MCF 10A (cell line): Measurements from ENCODE around the gene WDFY4. TPM values are rescaled to one million over a fixed set of nuclear protein-coding genes. Genes with fewer than 3 reads are reported as not detected.
A peak's percentile ranks its signal among the peaks of the same experiment; 100 is the strongest.

ENCODE experiments used
- BruUV-seq: library from RNA; stranded (reverse); fragments of 400-500 nt; replicated peaks from 2 replicates; lab custom pipeline; 2021; lab: Mats Ljungman, UMichigan
- CTCF ChIA-PET: fragments of 300-600 bp; sonication (Branson Sonifier 250); formaldehyde crosslinking; extraction: SDS; loops from one replicate; lab custom pipeline; 2021; ENCODE audit warnings: antibody characterized with exemption, inconsistent platforms; lab: Yijun Ruan, JAX
- POLR2A ChIA-PET: fragments of 300-600, 350-650 bp; sonication (Branson Sonifier 250); formaldehyde crosslinking; extraction: SDS; loops from one replicate; lab custom pipeline; 2020; ENCODE audit warnings: antibody characterized with exemption, inconsistent platforms; lab: Yijun Ruan, JAX
- DNase-seq: peaks from one replicate; pipeline ENCODE4 v3.0.0-alpha.2; 2018; ENCODE audit not compliant: unreplicated experiment
- H3K27ac Mint-ChIP-seq: one replicate; pipeline ENCODE4 v1.8.0; 2022; ENCODE audit warnings: mild to moderate bottlenecking, low read depth, mixed read lengths; ENCODE audit not compliant: unreplicated experiment
- H3K27me3 Mint-ChIP-seq: one replicate; pipeline ENCODE4 v1.8.0; 2022; ENCODE audit warnings: mixed read lengths; ENCODE audit not compliant: insufficient read depth, unreplicated experiment
- H3K36me3 Mint-ChIP-seq: one replicate; pipeline ENCODE4 v1.8.0; 2022; ENCODE audit warnings: mild to moderate bottlenecking, moderate library complexity, mixed read lengths; ENCODE audit not compliant: insufficient read depth, unreplicated experiment
- H3K4me1 Mint-ChIP-seq: one replicate; pipeline ENCODE4 v1.8.0; 2022; ENCODE audit warnings: mixed read lengths; ENCODE audit not compliant: insufficient read depth, unreplicated experiment
- H3K4me3 Mint-ChIP-seq: one replicate; pipeline ENCODE4 v1.8.0; 2022; ENCODE audit warnings: mild to moderate bottlenecking, moderate library complexity, mixed read lengths; ENCODE audit not compliant: unreplicated experiment
- H3K9me3 Mint-ChIP-seq: one replicate; pipeline ENCODE4 v1.8.0; 2022; ENCODE audit warnings: mixed read lengths; ENCODE audit not compliant: unreplicated experiment
- CTCF ChIP-seq: fragments of 200-600 bp; IDR thresholded peaks from one replicate; pipeline ENCODE4 v1.8.0; 2022; ENCODE audit warnings: antibody characterized with exemption, mild to moderate bottlenecking; ENCODE audit not compliant: unreplicated experiment
- intact Hi-C: fragments of 100-400 bp; cut with micrococcal nuclease; formaldehyde crosslinking; loops from 2 replicates; pipeline ENCODE4 v1.14.1; 2022
- total RNA-seq: library from RNA; stranded (reverse); gene quantifications from 2 replicates; pipeline ENCODE4 v1.2.3, GENCODE V29; 2022

WDFY4 gene
- total RNA-seq, 1 experiment from 2014 or later: not detected

GRCh38 chr10:48657416-48657815 lies 27.3 kb upstream of the WDFY4 start:
- no peak for TF ChIP-seq CTCF
- ChIA-PET POLR2A (interaction anchor here (2.4 kb wide), 1 partner anchor 881 kb away, joined by 6 read pairs; the partner anchor contains the start of gene ERCC6), CTCF (interaction anchor here (0.5 to 6.2 kb wide), 58 partner anchors 7 to 878 kb away, joined by 3 to 428 read pairs (median 6); partner anchors contain the start of gene ARHGAP22)
- Mint-ChIP-seq H3K36me3 (peaks cover 6% of the 10 kb centered on the region), H3K27ac (no peak overlapping the region), H3K27me3 (peaks cover 55% of the 10 kb centered on the region), H3K4me1 (peaks cover 13% of the 10 kb centered on the region), H3K9me3 (no peaks in the 10 kb centered on the region), H3K4me3 (no peak overlapping the region)
- intact Hi-C loops: no loop called here
- DNase-seq: no peak
- no TSS peak for BruUV-seq

GRCh38 chr10:48658243-48658974 lies 26.3 kb upstream of the WDFY4 start:
- ChIA-PET CTCF (interaction anchor here (0.5 to 6.2 kb wide), 54 partner anchors 9 to 1123 kb away, joined by 3 to 428 read pairs (median 4); partner anchors contain the start of gene ARHGAP22), POLR2A (interaction anchor here (0.7 to 1.4 kb wide), 2 partner anchors 294 to 861 kb away, joined by 3 to 4 read pairs; no protein-coding TSS in a partner anchor)
- no TSS peak for BruUV-seq
- Mint-ChIP-seq H3K9me3 (no peaks in the 10 kb centered on the region), H3K27me3 (peaks cover 55% of the 10 kb centered on the region), H3K27ac (peak overlapping the region; percentile 28), H3K4me1 (peaks cover 13% of the 10 kb centered on the region), H3K36me3 (peaks cover 6% of the 10 kb centered on the region), H3K4me3 (no peak overlapping the region)
- TF ChIP-seq CTCF: peak; percentile 94
- DNase-seq: peak; percentile 79
- intact Hi-C loops: loop anchor here (1.0 to 2.0 kb wide), 4 partner anchors 323 to 860 kb away; no protein-coding TSS in a partner anchor

GRCh38 chr10:48658975-48659269 lies 25.8 kb upstream of the WDFY4 start:
- DNase-seq: no peak
- Mint-ChIP-seq H3K4me1 (peaks cover 13% of the 10 kb centered on the region), H3K4me3 (no peak overlapping the region), H3K27me3 (peaks cover 54% of the 10 kb centered on the region), H3K9me3 (no peaks in the 10 kb centered on the region), H3K27ac (no peak overlapping the region), H3K36me3 (peaks cover 6% of the 10 kb centered on the region)
- intact Hi-C loops: loop anchor here (1.0 to 2.0 kb wide), 4 partner anchors 322 to 860 kb away; no protein-coding TSS in a partner anchor
- ChIA-PET CTCF (interaction anchor here (0.5 to 6.2 kb wide), 35 partner anchors 9 to 1122 kb away, joined by 3 to 428 read pairs (median 4); partner anchors contain the start of gene ARHGAP22), POLR2A (interaction anchor here (0.5 to 1.4 kb wide), 2 partner anchors 120 to 860 kb away, joined by 3 to 4 read pairs; no protein-coding TSS in a partner anchor)
- BruUV-seq: no TSS peak
- TF ChIP-seq CTCF: no peak

GRCh38 chr10:48659790-48660189 lies 24.9 kb upstream of the WDFY4 start:
- no peak overlapping the region for H3K4me3 Mint-ChIP-seq
- H3K27ac Mint-ChIP-seq: no peak overlapping the region
- peak; percentile 22 for TF ChIP-seq CTCF
- intact Hi-C loops: loop anchor here (2.0 kb wide), 2 partner anchors 501 to 859 kb away; no protein-coding TSS in a partner anchor
- POLR2A ChIA-PET: no interaction called here
- no peak for DNase-seq
- no TSS peak for BruUV-seq
- peaks cover 6% of the 10 kb centered on the region for H3K36me3 Mint-ChIP-seq
- CTCF ChIA-PET: interaction anchor here (0.6 to 1.9 kb wide), 2 partner anchors 106 to 110 kb away, joined by 3 to 5 read pairs; no protein-coding TSS in a partner anchor
- peaks cover 3% of the 10 kb centered on the region for H3K9me3 Mint-ChIP-seq
- H3K27me3 Mint-ChIP-seq: peaks cover 46% of the 10 kb centered on the region
- H3K4me1 Mint-ChIP-seq: peaks cover 12% of the 10 kb centered on the region
